GM18517 (cell line): ENCODE data around the gene DIP2C.

Experiments
- ATAC-seq: cut with Tn5 transposase; IDR thresholded peaks from one replicate; pipeline ENCODE4 v1.9.1; 2021; ENCODE audit warnings: mild to moderate bottlenecking, moderate library complexity; ENCODE audit not compliant: unreplicated experiment

Gene DIP2C, protein sequence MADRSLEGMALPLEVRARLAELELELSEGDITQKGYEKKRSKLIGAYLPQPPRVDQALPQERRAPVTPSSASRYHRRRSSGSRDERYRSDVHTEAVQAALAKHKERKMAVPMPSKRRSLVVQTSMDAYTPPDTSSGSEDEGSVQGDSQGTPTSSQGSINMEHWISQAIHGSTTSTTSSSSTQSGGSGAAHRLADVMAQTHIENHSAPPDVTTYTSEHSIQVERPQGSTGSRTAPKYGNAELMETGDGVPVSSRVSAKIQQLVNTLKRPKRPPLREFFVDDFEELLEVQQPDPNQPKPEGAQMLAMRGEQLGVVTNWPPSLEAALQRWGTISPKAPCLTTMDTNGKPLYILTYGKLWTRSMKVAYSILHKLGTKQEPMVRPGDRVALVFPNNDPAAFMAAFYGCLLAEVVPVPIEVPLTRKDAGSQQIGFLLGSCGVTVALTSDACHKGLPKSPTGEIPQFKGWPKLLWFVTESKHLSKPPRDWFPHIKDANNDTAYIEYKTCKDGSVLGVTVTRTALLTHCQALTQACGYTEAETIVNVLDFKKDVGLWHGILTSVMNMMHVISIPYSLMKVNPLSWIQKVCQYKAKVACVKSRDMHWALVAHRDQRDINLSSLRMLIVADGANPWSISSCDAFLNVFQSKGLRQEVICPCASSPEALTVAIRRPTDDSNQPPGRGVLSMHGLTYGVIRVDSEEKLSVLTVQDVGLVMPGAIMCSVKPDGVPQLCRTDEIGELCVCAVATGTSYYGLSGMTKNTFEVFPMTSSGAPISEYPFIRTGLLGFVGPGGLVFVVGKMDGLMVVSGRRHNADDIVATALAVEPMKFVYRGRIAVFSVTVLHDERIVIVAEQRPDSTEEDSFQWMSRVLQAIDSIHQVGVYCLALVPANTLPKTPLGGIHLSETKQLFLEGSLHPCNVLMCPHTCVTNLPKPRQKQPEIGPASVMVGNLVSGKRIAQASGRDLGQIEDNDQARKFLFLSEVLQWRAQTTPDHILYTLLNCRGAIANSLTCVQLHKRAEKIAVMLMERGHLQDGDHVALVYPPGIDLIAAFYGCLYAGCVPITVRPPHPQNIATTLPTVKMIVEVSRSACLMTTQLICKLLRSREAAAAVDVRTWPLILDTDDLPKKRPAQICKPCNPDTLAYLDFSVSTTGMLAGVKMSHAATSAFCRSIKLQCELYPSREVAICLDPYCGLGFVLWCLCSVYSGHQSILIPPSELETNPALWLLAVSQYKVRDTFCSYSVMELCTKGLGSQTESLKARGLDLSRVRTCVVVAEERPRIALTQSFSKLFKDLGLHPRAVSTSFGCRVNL (N-terminal part only)

DNA sequence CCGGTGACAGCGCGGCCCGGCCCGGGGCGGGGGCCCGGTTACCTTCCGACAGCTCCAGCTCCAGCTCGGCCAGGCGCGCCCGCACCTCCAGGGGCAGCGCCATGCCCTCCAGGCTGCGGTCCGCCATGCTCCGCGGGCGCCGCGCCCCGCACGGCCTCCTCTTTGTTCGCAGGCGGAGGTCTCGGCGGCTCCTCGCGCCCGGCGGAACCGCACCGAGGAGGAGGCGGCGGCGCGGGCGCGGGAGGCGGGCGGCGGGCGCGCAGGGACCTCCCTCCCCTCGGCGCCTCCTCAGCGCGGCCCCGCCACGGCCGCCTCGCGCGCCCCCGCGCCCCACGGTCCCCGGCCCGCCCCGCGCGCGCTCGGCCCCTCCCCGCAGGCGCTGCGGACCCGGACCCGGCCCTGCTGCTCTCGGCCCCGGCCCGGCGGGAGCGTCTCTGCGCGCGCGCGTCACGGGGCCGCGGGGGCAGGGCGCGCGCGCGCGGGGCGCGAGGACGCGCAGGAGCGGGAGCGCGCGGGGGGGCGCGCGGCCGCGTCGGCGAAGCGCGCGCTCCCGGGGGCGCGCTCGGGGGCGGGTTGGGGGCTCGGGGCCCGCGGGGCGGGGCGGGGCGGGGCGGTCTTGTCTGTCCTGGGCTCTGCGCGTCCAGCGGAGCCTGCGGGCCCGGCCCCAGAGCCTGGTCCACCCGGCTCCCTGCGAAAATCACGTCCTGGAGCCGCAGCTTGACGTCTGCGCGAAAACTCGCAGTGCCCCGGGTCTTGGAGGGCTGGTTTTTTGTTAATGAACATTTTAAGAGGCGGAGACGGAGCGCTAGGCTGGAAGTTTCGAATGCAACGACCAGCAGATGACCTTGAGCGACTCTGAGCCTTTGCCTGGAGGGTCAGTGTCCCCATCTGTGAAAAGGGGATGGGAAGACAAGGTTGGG is at the start of gene DIP2C:
Gene DIP2C, minus strand, starts transcription at position 217 of the 920 bp plus-strand sequence. Its CDS starts 90 bp downstream, at position 127.
- no peak for ATAC-seq

DNA sequence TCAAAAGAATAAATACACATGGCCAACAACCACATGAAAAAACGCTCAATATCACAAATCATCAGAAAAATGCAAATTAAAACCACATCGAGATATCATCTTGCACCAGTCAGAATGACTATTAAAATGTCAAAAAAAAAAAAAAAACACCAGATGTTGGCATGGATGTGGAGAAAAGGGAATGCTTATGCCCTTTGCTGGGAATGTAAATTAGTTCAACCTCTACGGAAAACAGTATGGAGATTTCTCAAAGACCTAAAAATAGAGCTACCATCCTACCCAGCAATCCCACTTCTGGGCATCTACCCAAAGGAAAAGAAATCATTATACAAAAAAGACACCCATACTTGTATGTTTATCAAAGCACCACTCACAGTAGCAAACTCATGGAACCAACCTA is 45.0 kb upstream of the DIP2C start:
- ATAC-seq, result no peak

DNA sequence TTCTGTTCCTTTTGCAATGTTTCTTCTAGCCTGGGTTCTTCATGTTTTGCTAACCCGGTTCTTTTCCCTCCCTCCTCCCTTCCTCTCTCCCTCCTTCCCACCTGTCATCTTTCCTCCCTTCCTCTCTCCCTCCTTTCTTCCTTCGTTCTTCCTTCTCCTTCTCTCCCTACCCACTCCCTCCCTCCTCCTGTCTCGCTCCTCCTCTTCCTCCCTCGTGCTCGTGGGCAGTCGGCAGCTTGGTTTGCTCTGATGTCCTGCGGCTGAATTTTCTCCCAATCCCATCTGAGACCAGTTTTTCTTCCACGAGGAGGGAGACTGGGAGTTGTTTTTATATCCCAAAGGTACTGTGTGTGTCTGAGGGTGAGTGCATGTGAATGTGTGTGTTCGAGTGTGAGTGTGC is 43.6 kb upstream of the DIP2C start:
- ATAC-seq, result no peak

DNA sequence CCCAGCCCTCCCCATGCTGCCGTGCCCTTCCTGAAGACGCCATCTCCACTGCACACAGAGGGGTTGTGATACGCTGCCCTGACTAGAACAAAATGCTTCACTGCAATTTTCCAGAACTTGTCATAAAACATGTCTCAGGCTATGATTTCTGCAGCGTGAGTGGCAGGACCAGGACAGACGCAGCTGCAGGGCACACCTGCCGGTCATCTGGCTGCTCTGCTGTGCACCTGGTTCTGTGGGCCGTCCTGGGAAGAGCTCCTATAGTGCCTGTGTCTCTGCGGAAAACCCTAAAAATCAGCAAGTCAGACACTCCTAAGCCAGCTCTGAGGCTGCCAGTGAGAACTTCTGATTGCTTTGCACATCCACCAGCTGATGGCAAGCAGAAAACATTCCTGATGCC is 39.7 kb upstream of the DIP2C start:
- no peak for ATAC-seq

DNA sequence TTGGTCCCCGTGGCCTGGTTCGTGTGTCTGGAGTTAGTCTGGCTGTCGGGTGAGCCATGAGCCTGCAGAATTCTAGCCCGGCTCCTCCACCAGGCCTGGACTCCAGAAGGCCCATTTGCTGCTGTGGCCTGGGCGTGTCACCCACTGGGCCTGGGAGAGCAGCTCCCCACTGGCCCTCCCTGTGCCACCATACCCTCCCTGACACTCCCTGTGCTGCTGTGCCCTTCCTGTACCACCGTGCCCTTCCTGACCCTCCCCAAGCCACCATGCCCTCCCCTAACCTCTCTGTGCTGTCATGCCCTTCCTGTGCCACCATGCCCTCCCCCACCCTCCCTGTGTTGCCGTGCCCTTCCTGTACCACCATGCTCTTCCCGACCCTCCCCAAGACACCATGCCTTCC is 39.1 kb upstream of the DIP2C start:
- no peak for ATAC-seq

DNA sequence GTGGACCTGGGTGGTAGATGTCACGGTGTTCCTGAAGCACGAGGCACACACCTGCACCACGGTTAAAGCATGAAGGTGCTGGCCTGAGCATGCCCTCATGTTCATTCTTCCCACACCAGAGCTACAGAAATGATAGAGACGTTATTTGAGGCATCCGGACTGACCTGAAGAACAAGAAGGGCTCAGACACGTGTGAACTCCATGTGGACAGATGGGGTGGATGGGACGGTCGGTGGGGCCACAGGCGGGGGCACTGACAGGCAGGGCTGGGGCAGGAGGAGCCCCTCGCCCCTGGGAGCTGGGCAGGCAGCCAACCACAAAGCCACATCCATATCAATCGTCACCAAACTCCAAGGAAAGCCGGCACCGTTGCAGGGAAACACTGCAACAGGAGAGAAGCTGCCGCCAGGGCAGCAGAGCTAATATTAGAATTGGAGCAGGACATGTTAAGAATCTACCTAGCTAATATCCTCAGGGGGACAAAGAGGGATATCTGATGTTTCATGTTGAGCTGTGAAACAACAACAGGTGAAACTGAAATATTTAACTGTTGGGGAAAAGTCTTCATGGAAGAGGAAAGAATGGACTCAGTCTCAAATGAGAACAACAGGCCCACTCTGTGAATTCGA is 37.8 kb upstream of the DIP2C start:
- no peak for ATAC-seq

DNA sequence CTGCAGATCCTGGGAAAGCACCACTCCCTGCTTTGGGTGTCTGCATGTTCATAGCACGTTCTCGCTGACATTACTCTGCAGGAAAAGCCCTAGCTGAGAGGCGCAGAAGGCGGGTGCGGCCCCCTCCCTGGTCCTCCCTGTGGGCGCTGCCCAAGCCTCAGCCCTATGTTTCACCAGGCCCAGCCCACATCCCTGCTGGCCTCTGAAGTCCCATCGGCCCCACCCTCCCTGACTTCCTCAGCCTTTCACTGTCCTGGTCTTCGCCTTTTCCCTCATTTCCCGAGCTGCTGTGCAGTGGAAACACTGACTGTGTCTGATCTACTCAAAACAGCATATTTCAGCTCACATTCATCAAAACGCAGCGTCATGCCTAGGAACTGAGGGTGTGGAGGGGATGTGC is 36.3 kb upstream of the DIP2C start:
- no peak for ATAC-seq

DNA sequence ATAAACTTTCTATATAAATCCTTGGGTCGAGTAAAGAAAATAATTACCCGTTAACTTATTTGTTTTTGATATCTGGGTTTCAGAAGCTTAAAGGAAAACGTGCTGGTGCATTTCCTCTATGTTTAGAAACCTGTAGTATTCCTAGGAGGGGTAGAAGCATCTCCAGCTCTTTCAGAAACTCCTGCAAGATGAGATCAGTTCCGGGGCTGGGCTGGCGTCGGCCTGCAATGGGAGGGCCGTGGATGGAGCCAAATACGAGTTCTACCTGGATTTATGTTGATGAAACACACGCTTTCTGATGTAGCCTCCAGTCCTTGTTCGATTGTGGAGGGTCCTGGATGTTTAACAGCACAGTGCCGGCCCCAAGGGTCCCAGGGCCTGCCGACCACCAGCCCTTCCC is 35.8 kb upstream of the DIP2C start:
- no peak for ATAC-seq

DNA sequence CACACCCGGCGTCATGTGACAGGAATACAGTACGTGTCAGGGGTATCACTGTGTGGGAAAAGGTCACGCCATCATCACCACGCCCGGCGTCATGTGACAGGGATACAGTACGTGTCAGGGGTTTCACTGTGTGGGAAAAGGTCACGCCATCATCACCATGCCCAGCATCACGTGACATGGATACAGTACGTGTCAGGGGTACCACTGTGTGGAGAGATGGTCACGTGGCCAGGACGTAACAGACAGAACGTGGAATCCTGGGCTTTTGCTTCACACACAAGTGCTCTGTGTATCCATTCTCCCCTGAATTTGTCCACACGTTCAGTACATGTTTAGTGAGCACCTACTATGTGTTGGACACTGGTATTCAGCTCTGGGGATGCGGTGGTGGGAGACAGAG is 34.5 kb upstream of the DIP2C start:
- no peak for ATAC-seq

DNA sequence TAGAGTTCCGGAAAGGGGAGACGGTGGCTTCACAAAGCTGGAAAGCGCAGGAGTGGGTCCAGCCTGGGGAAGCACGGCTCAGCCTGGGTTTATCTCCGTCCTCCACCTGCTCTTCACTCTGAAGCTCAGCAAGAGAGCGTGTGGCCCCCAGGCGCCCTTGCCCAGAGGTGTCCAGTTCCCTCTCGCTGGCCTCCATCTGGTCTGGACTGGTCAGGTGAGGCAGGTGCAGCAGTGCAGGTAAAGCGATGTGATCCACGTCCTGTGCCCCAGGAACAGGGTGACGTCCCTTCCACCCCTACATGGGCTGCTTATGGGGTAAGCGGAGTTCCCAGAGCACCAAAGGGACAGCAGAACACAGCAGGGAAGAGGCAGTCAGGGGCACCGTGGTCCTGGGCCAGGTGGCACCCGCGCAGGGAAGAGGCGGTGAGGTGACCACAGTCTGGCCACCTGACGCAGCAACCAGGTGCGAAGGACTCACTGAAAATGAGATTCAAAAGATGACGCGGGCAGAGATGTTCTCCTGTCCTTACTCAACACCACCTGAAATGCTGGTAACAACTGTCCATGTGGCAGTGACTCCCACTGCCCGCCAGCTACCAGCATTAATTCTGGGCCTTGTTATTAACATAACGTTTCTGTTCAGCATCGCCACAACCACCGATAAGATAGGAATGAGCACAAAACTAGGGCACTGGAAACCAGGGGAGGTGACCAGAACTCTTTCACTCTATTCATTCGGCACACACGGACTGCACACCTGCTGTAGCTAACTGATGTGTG is 33.0 kb upstream of the DIP2C start:
- ATAC-seq, result no peak

DNA sequence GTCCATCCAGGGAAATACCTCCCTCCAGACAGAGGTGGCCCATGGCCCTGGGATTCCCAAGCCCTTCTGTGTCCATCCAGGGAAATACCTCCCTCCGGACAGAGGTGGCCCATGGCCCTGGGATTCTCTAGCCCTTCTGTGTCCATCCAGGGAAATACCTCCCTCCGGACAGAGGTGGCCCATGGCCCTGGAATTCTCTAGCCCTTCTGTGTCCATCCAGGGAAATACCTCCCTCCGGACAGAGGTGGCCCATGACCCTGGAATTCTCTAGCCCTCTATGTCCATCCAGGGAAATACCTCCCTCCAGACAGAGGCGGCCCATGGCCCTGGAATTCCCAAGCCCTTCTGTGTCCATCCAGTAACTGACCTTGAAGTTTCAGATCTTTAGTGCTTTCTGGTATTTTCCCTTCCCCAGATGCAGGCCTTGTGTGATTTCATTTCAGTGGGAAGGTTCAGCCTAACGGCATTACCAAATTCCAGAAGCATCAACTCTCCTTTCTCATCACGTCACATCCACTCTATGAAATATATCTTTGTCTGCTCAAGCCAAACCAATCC is 28.8 kb upstream of the DIP2C start:
- no peak for ATAC-seq

DNA sequence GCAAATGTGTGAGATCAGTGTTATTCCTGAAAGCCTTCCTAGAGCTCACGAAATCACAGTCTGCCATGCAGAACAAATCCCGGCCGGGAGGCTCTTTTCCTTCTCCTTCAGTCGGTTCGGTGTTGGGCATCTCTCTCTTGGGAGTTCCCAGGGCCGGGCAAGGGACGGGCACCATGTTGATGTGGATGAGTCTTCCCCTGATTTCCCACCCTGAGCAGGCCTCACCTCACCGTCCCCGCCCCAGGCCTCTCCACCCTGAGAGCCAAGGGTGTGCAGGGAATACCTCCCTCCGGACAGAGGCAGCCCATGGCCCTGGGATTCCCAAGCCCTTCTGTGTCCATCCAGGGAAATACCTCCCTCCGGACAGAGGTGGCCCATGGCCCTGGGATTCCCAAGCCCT is 28.0 kb upstream of the DIP2C start:
- ATAC-seq, result no peak

DNA sequence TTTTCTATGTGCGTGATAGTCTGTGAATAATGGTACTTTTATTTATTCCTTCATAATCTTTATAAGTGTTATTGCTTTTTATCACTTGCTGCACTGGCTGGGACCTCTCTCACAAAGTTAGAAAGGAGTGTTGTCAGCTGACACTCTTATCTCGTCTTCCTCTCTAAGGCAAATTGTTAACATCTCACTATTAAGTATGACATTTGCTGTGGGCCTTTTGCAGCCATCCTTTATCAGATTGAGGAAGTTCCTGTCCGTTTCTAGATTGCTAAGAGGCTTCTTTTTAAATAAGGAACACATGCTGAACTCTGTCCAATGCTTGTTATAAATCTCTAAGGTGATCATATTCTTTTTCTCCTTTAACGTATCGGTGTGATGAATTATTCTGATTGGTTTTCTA is 27.4 kb upstream of the DIP2C start:
- ATAC-seq, result no peak

DNA sequence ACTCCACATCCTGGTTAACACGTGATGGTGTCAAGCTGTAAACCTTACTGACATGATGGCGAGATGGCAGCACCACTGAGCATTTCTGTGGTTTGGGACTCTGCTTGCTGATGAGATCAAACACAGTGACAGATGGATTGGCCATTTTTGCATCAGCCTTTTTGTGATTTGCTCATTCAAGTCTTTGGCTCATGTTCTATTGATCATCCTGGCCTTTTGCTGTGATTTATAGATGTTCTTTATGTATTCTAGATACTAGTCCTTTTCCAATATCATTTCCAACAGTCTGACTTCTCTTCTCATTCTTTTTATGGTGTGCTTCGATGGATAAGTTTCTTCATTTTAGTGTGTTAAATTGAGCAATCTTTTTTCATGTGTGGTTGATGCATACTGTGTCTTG is 24.7 kb upstream of the DIP2C start:
- ATAC-seq, result no peak

DNA sequence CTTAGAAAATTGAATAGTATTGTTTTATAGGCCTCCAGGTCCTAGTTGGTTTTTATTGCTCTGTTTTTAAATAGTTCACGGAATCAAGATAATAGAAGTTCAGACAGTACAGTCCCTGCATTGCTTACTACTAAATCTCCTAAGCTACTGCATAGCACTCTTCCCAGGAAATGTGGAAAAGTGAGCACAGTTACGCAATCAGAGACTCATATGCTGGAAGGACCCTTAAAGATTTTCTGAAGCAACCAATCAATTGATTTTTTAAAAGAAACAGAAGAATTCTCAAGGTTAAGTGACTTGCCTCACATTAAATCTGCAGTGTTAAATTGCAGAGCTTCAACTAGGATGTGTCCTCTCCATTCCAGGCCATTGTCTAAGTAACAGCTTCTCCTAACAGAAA is 23.1 kb upstream of the DIP2C start:
- ATAC-seq, result no peak

DNA sequence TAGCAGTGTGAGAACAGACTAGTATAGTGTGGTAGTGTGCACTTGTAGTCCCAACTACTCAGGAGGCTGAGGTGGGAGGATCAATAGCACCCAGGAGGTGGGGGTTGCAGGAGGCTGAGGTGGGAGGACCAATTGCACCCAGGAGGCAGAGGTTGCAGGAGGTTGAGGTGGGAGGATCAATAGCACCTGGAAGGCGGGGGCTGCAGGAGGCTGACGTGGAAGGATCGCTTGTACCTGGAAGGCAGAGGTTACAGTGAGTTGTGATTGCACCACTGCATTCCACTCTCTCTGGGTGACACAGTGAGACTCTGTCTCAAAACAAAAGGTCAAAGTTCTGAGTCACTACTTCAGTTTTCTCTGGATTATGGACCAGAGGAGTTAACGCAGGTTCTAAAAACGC is 22.6 kb upstream of the DIP2C start:
- no peak for ATAC-seq

DNA sequence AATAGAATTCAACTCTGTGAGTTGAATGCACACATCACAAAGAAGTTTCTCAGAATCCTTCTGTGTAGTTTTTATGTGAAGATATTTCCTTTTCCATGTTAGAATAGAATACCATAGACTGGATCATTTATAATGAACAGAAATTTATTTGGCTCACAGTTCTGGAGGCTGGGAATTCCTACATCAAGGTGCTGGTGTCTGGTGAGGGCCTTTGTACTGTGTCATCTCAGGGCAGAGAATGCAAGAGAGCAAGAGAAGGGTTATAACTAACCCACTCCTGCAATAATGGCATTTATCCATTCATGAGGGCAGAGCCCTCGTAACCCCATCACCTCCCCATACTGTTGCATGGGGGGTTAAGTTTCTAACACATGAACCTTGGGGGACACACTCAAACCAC is 18.4 kb upstream of the DIP2C start:
- ATAC-seq, result no peak

DNA sequence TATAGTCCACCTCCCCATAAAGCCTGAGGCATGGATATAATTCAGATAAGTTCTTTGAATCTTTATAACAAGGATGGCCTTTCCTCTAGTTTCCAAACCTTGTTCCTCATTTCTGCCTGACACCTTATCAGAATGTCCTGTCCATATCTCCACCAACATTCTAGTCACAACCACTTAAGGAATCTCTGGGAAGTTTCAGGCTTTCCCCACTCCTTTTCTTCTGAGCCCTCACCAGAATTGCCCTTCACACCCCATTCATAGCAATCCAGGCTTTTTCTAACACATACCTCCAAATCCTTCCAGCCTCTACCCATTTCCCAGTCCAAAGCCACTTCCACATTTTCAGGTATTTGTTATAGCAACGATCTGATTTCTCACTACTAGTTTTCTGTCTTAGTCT is 18.0 kb upstream of the DIP2C start:
- no peak for ATAC-seq

DNA sequence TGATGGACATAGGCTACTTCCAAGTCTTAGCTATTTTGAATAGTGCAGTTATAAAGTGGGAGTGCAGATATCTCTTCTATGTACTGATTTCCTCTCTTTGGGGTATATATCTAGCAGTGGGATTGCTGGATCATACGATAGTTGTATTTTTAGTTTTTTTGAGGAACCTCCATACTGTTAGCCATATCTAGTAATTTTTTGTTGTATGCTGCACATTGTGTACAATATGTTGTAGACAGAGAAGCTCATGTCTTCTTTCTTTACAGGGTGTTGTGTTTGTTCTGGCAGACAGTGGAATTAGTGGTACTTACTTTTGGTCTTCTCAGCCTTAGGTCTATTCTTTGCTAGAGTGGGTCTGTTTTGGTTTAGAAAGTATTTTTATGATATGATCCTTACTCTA is 13.7 kb upstream of the DIP2C start:
- no peak for ATAC-seq
